SK-N-MC (cell line): ENCODE measurements around the gene TMEM186.
"Not testable (repeated sequence)": the region's sequence is repeated elsewhere in the genome, so short reads cannot be mapped to it uniquely, and the experiment has no call there.

Experiments used
- EZH2 ChIP-seq: fragments of 200-600 bp; sonication (generic); IDR thresholded peaks from one replicate; pipeline ENCODE4 v1.6.1; 2017; ENCODE audit warnings: antibody characterized with exemption
- POLR2AphosphoS5 ChIP-seq: IDR thresholded peaks from 2 replicates; pipeline ENCODE4 v1.6.1; 2012; ENCODE audit warnings: mild to moderate bottlenecking, low read depth, low read length, borderline replicate concordance

DNA sequence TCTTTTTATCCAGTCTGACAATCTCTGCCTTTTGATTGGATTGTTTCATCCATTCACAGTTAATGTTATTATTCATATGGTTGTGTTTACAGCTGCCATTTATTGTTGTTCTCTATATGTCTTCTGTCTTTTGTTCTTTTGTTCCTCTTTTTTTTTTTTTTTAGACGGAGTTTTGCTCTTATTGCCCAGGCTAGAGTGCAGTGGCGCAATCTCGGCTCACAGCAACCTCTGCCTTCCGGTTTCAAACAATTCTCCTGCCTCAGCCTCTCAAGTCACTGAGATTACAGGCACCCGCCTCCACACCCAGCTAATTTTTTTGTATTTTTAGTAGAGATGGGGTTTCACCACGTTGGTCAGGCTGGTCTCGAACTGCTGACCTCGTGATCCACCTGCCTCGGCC lies 48.5 kb downstream of the TMEM186 start:
- TF ChIP-seq POLR2AphosphoS5, EZH2: not testable (repeated sequence)
